UCSD-AML1 (cell line): ENCODE data around the gene ZBTB38.

ENCODE experiments used
- DNase-seq: peaks from one replicate; lab custom pipeline; 2025; ENCODE audit not compliant: unreplicated experiment; lab: John Stamatoyannopoulos, UW

Gene ZBTB38

GRCh38 chr3:141338881-141339280, 29.4 kb upstream of the ZBTB38 start:
- DNase-seq: no peak

GRCh38 chr3:141341536-141341935, 26.8 kb upstream of the ZBTB38 start:
- DNase-seq: no peak

GRCh38 chr3:141342386-141342785, 25.9 kb upstream of the ZBTB38 start:
- DNase-seq: no peak

- no peak for DNase-seq
Observed at GRCh38 chr3:141343077-141343476, 25.2 kb upstream of the ZBTB38 start.

GRCh38 chr3:141343865-141344271, 24.4 kb upstream of the ZBTB38 start:
- DNase-seq: no peak

- DNase-seq: no peak
Observed at GRCh38 chr3:141345528-141345927, 22.8 kb upstream of the ZBTB38 start.

- DNase-seq: no peak
Observed at GRCh38 chr3:141346007-141346406, 22.3 kb upstream of the ZBTB38 start.

- no peak for DNase-seq
Observed at GRCh38 chr3:141346418-141346817, 21.9 kb upstream of the ZBTB38 start.

- no peak for DNase-seq
Observed at GRCh38 chr3:141346839-141347238, 21.5 kb upstream of the ZBTB38 start.

- DNase-seq: no peak
Observed at GRCh38 chr3:141348837-141349236, 19.5 kb upstream of the ZBTB38 start.

- DNase-seq: no peak
Observed at GRCh38 chr3:141349711-141350110, 18.6 kb upstream of the ZBTB38 start.

- no peak for DNase-seq
Observed at GRCh38 chr3:141350666-141351065, 17.6 kb upstream of the ZBTB38 start.

GRCh38 chr3:141352262-141352984, 15.9 kb upstream of the ZBTB38 start:
- no peak for DNase-seq

- DNase-seq: no peak
Observed at GRCh38 chr3:141353652-141354495, 14.4 kb upstream of the ZBTB38 start.

GRCh38 chr3:141354517-141354916, 13.8 kb upstream of the ZBTB38 start:
- no peak for DNase-seq

- no peak for DNase-seq
Observed at GRCh38 chr3:141355242-141355641, 13.1 kb upstream of the ZBTB38 start.

GRCh38 chr3:141356046-141356445, 12.3 kb upstream of the ZBTB38 start:
- DNase-seq: no peak

- no peak for DNase-seq
Observed at GRCh38 chr3:141360888-141361598, 7.3 kb upstream of the ZBTB38 start.

GRCh38 chr3:141362736-141363135, 5.6 kb upstream of the ZBTB38 start:
- no peak for DNase-seq

- DNase-seq: no peak
Observed at GRCh38 chr3:141365201-141365600, 3.1 kb upstream of the ZBTB38 start.

GRCh38 chr3:141366285-141367037, 1.8 kb upstream of the ZBTB38 start:
- no peak for DNase-seq
